Measurements from ENCODE around the gene USP24.
"Not testable (repeated sequence)": the region's sequence is repeated elsewhere in the genome, so short reads cannot be mapped to it uniquely, and the experiment has no call there.

USP24 gene

DNA sequence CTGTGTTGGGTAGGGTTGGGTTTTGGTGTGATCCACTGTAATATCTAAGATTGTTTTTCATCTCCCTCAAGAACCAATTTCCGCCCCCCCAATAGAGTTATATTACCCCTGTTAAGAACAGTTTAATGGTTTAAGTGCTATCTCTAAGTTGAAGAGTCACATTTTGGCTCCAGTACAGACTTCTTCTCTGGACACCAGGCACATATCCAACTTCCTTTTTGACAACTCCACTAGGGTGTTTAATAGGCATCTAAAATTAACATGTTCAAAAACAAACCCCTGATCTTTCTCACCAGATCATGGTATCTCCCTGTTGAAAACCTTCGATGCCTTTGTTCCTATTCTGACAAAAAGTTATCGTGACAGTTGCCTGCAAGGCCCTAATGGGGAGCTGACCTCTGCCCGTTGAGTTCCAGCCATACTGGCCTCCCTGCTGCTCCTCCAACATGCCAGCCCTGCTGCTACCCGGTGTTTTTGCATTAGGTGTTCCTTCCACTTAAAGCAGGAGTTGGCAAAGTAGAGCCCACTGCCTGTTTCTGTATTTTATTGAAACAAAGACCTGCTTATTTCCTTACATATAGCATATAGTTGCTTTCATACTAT, 18.6 kb downstream of the USP24 start:
- no peak for DNase-seq

DNA sequence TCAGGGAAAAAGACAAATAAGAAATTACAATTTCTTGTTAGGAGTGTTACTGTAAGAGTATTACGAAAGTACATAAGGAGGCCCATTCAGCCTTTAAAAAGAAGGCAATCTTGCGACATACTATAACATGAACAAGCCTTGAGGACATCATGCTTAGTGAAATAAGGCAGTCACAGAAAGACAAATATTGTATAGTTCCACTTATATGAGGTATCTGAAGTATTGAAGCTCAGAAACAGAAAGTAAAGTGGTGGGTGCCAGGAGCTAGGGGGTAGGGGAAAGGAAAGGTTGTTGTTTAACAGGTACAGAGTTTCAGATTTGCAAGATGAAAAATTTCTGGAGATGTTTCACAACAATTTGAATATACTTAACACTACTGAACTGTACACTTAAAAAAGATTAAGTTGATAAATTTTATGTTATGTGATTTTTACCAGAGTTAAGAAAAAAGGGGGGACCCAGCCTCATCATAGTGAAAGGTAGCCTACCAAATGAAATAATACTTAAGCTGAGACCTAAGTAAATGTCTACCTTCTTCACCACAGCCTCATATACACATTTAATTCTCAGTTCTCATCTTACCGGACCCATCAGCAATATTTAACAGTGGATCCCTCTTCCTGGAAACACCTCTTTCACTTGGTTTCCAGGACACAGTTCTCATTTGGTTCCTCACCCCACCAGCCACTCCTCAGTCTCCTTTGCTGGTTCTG, 19.5 kb downstream of the USP24 start:
- DNase-seq, result no peak

DNA sequence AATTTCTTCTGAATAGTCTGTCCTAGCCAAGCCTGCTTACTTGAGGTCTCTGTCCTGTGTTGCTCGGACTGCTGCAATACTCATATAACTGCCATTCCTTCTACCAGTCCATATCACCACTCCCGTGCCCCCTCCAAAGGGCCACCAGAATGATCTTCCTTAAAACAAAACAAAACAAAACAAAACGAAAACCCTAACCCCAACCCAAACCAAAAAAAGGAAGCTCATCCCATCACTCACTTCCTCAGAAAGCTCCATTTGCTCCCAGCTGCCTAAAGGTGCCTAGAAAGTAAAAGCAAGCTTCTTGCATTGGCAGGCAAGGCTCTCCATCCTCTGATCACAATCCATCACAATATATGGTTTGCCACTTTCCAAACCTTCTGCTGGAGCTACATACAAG, 20.3 kb downstream of the USP24 start:
- DNase-seq, result no peak

DNA sequence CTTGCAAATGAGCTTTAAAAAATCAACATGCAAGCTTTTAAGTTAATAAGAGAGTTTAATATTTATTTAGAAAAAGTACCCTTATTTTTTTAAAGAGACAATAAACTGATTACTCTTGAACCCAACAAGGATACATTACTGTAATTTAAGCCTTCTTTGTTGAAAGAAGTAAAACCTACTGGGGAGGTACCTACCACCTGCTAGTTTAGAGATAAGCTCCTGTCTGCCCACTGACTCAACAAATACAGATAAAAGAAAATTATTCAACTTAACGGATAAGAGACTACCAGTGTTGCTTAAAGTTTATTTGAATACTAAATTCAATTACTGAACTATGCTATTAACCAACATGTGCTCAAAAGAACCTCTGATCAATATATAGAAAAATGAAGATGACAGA, 23.1 kb downstream of the USP24 start:
- DNase-seq, result no peak

DNA sequence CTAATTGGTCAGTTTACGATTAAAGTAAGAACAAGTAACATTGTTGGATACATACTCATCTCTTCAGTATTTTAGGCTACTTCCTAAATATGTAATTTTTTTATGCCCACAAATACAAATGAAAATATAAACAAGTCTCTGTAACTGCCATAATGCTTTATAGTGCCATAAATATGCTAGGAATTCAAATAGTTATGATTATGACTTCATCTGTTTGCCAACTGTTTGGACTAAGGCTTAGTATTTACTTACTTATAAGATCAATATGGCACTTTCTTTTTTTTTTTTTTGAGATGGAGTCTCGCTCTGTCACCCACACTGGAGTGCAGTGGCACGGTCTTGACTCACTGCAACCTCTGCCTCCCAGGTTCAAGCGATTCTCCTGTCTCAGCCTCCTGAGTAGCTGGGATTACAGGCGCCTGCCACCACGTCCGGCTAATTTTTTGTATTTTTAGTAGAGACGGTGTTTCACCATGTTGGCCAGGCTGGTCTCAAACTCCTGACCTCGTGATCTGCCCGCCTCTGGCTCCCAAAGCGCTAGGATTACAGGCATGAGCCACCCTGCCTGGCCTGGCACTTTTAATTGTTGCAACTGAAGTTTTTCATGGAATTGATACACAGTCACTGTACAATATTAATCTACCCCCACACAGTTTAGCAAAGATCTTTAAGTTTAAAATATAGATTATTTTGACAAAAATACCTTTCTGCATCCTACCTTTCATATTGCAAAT, 23.8 kb downstream of the USP24 start:
- DNase-seq, result not testable (repeated sequence)

DNA sequence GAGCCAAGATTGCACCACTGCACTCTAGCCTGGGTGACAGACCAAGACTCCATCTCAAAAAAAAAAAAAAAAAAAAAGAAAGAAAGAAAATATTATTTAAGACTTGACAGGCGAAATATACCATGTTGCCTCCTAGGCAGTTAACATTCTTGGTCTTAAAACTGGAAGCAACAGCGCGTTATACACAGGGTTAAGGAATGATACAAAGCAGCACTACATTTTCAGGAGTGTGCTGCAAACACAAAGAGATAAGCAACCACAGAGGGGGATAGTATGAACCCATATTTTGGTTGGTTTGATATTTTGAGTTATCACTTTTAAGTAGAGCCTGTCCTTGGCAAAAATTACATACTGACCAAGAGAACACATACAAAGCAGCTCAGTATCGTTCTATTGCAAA, 25.1 kb downstream of the USP24 start:
- DNase-seq, result no peak

DNA sequence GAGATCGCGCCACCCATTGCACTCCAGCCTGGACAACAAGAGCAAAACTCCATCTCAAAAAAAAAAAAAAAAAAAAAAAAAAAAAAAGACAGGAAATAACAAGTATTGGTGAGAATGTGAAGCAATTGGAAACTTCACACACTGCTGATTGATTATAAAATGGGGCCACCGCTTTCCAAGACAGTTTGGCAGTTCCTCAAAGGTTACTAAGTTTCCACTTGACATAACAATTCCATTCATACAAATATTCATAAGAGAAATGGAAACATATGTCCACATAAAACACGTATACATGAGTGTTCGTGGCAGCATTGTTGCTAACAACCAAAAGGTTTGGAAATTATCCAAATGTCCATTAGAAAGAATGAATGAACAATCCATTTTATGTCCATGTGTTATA, 26.3 kb downstream of the USP24 start:
- no peak for DNase-seq

DNA sequence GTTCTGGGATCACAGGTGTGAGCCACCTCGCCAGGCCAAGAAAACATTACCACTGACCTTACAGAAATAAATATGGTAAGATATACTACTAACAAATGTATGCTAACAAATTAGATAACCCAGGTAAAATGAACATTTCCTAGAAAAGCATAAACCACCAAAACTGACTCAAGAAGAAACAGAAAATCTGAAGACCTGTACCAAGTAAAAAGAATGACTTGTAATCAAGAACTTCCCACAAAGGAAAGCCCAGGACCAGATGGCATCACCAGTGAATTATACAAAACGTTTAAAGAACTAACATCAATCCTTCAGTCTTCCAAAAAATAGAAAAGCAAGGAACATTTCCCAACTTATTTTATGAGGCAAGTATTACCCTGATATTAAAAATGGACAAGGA, 29.3 kb downstream of the USP24 start:
- DNase-seq, result no peak

DNA sequence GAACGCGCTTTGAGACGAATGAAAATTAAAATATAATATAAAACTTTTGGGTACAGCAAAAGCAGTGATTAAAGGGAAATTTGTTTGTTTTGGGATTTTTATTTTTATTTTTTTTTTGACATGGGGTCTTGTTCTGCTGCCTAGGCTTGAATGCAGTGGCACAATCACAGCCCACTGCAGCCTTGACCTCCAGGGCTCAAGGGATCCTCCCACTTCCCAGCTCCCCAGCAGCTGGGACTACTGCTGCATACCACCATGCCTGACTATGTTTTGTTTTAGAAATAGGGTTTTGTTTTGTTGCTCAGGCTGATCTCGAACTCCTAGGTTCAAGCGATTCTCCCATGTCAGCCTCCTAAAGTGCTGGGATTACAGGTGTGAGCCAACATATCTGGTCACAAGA, 30.3 kb downstream of the USP24 start:
- no peak for DNase-seq

DNA sequence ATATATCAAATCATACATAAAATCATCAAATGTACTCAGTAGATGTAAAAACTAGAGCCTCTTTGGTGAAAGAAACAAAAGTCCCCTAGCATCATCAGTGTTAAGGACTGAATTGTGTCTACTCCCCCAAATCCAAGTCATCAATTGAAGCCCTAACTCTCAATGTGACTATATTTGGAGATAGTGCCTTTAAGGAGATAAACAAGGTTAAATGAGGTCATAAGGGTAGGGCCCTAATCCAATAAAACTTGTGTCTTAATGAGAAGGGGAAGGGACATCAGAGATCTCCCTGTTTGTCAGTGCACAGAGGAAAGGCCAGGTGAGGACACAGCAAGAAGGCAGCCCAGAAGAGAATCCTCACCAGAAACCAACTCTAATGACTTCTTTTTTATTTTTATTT, 33.5 kb downstream of the USP24 start:
- DNase-seq, result no peak

DNA sequence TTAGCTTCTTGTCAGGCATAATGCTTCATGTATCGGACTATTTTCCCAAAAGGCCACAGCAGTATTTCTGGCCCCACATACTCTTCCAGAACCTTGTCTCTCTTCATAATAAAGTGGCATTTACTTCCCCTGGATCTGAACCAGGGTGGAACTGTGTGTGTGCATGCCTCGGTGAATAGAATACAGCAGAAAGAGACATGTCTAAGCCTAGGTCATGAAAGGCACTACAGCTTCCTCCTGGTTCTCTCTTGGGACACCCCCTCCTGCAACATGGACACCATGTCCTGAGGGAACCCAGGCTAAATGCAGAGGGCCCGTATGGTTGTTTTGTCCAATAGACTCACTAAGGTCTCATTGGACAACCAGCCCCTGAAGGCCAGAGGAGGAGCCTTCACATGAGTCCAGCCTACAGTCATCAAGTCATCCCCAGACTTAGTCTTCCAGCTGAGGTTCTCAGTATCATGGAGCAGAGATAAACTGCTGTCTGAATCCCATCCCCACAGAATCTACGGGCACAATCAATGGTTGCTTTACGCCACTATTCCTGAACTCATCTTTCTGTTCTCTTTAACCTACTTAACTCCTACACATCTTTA, 35.0 kb downstream of the USP24 start:
- DNase-seq, result no peak

DNA sequence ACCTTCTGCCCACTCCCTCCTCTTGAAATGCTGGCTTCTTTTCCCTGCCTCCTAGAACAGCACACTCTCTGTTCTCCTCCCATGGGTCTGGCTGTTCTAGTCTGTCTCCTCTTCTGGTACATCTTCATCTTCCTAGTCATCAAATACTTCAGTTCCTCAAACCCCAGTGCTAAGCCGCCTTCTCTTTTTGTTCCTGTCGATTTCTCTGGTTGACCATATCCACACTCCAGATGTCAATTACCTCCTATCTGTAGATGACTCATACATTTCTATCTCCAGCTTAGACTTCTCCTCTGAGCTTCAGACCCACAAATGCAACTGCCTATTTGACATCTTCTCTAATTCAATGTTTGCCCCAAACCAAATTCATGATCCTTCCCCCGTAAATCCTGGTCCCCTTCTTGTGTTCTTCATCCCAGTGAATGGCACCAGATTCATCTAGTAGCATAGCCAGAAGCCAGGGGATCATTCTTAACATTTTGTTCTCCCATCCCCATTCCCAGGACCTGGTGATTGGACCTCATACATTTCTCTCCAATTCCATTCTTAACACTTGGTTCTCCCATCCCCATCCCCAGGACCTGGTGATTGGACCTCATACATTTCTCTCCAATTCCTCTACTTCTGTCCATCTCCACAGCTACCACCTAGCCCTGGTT, 35.9 kb downstream of the USP24 start:
- DNase-seq, result no peak

DNA sequence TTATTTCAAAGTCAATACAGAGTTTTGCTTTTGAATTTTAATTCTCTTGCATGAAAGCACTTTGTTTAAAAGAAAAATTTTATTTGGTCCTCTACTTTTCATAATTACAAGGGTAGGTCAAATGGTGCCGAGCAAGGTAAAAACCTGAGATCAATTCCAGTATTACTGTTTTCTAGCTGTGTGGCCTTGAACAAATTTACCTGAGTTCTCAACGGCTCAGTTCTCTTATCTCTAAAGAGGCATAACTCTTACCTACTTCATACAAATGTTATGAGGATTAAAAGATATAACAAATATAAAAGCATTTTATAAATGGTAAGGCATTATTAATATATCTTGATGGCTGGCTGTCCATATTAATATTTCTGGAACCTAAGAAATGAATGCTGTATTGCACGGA, 42.5 kb downstream of the USP24 start:
- no peak for DNase-seq

DNA sequence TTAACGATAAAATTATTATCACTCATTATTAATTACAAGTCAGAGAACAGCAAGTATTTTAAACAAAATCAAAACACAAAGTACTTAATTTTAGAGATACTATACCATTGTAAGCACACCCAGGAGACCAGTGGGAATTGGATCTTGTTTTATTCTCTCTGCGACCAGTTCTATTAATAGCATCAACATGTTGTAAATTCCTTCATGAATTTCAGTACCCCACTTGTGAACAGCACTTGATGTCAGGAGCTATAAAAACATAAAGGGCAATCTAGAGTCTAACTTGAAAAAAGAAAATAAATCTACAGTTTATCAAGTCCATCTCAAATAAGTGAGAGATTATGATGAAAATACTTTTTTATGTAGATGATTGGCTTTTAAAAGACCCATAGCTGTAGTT, 42.9 kb downstream of the USP24 start:
- no peak for DNase-seq

DNA sequence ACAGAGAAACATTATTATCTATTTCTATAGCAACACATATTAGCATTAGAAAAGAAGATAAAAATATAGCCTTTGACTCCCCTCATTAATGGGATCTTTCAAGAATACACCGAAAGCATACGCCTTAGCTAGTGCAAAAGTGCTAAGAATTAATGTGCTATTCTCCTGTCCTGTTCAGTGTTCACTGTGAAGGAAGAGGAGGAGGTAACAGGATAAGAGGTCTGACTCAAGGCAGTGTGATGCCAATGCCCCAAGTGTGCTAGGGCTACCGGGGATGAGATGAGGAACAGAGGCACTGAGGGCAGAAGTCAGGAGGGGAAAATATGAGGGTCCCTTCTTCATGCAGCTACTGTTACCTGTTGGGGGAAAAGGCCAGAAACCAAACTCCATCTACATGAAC, 43.5 kb downstream of the USP24 start:
- no peak for DNase-seq

DNA sequence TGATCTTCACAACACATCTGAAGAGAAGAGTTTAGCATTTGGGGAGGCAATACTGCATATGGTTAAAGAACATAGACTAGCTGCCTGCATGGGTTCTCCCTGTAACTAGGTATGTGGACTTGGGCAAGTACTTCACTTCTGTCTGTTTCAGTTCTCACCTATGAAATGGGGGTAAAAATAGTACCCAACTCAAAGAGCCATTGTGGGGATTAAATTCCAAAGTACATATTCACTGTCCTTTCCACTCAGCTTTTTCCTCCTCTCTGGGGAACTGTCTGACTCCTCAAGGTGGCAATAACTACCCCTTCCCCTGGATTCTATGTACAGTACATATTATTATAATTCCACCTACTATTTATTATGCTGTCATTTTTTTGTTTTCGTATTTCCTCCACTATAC, 44.7 kb downstream of the USP24 start:
- DNase-seq, result no peak

DNA sequence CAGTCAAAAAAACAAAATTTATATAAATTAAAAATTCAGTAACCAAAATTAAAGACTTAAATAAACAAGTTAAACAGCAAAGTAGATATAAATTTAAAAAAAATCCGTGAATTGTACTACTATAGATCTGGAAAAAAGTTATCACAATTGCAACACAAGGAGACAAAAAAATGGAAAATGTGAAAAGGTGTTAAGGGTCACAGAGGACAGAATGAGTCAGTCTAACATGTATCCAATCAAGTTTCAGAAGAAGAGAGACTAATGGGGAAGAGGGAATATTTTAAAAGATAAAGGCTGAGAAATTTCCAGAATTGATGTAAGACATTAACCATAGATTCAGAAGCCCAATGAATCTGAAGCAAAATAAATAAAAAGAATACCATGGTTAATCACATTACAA, 46.0 kb downstream of the USP24 start:
- no peak for DNase-seq

DNA sequence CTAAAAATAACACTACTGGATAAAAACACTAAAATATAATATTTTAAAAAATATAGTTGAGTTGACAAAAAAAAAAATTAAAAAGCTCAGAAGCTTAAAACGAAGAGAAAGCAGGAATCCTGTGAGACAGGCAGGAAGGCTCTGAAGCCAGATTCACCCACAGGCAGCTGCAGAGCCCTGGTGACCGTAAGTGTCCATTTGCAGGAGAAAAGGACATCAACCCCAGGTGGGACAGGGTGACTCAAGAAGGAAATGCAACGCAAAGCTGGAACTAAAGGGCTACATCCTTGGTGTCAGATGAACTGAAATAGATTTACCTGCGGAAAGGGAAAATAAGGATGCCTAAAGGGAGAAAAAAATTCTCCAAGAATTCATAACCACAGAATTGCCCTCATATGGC, 46.8 kb downstream of the USP24 start:
- no peak for DNase-seq

DNA sequence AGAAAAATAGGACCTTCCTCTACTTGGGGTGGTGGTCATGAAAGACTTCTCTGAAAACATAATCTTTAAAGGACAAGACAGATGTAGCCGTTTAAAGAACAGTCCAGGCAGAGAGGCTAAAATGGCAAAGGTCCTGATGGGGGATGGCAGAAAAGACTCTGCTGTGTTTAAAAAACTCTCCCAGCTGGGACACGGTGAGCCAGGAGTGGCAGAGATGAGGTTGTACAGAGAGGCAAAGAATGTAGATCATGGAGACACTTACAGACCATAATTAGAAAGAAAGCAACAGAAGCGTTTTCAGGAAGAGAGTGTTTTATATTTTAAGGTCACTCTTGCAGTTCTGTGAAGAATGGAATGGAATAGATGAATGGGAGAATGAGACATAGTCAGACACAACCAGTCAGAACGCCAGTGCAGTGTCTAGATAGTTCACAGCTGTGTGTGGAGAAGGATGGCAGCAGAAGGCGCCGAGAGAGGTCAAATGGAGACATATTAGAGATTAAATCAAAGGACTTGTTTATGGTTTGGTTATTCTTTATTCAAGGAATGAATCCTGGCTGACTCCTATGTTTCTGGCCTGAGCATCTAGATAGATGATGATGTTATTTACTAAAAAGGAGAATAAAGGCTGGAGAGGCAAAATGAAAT, 47.8 kb downstream of the USP24 start:
- no peak for DNase-seq

DNA sequence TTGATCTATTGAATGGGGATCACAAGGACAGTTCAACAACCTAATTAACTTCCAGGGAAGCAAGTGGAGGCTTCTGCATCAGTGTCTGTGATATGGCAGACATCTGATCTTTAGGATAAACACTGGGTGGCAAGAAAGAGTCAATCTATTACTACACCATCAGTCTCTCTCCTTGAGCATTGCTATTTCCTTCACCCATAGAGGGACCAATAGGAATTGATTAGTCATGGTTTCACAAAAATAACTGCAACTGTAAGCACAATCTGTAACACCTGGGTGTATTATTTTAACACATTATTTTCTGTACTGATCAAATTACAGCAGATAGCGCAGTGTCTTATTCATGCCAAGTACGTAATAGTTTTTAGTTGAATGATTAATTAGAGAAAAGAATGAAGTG, 50.3 kb downstream of the USP24 start:
- no peak for DNase-seq

DNA sequence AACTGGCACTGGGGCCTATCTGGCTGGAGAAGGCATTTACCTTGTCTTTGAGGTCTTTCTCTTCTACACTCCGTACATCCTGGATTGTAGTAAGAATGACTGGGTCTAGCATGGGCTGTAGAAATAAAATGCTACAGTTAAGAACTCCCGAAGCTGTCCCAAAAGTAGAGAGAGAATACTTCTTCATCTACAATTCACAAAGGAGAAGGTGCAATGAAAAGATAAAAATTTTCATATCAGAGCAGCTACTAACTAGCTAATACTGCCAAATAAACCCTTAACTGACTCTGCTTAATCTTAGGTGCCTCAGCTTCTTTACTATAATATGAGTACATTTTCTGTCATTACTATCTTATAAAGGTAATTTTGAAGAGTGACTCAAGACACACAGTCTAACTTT, 55.6 kb downstream of the USP24 start:
- DNase-seq, result no peak

DNA sequence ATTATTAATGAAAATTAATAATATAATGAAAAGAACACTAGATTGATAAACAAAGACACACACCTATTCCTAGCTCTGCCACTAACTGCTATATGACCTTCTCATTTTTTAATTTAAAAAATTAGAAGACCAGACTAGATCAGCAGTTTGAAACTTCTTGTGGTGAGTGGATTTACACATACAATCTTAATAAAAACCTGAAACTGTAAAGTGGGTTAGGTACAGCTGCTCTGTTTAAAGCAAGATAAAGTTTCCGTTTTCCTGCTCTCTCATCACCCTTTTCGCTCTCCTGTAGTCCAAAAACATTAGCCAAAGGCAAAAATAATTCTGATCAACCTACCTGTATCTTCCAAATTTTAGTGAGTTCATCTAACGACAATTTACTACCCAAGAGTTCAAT, 58.6 kb downstream of the USP24 start:
- no peak for DNase-seq

DNA sequence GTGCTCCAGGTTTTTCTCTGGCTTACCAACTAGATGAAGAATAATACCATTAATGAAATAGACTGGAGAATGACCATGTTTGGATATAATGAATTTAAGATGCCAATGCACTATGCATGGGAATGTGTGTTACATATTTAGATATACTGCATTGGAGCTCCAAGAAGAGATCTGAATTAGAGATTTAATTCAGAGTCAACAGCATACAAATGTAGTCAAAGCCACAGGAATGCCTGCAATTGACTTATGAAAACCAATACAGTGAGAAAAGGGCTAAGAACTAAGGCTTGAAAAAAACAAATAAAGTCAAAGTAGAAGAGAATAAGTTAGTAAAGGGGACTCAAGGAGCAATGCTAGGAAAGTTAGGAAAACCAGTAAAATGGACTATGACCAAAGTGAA, 59.1 kb downstream of the USP24 start:
- DNase-seq, result no peak
